ENCODE results near the gene RAD51. TPM values are rescaled to one million over a fixed set of nuclear protein-coding genes. Genes with fewer than 3 reads are reported as not detected.
"Not testable (repeated sequence)": the region's sequence is repeated elsewhere in the genome, so short reads cannot be mapped to it uniquely, and the experiment has no call there.

RAD51 gene
- total and polyA plus RNA-seq, 4 donors, result 0.95 to 2.2 (median 1.2) TPM

GRCh38 chr15:40660686-40661085 is 34.3 kb upstream of the RAD51 start:
- ATAC-seq (ENCODE audit: insufficient read depth, low FRiP score), result no peak
- Histone ChIP-seq H3K9me3 (ENCODE audit: control insufficient read depth in 4 of 4, insufficient read depth in 3 of 4, low read length in 3 of 4) (no peaks in the 10 kb centered on the region), H3K9ac (ENCODE audit: insufficient read depth in 1 of 2, low read length in 2 of 2) (no peak overlapping the region), H3K27me3 (ENCODE audit: control insufficient read depth in 3 of 3, insufficient read depth in 3 of 3, low read length in 2 of 3) (no peaks in the 10 kb centered on the region), H3K4me1 (ENCODE audit: control insufficient read depth in 5 of 5, insufficient read depth in 5 of 5, low read length in 5 of 5) (no peaks in the 10 kb centered on the region), H3K36me3 (ENCODE audit: control insufficient read depth in 4 of 4, insufficient read depth in 4 of 4, low read length in 4 of 4) (no peaks in the 10 kb centered on the region), H3K27ac (ENCODE audit: low read depth in 1 of 2, low read length in 1 of 2) (no peak overlapping the region), H3K4me3 (no peak overlapping the region)
- no peak for DNase-seq
- no peak for TF ChIP-seq CTCF (IDR thresholded peaks at IDR 0.05; ENCODE audit: control extremely low read depth, extremely low read depth)
- 95 to 98% methylated on average over 5 of the region's 5 CpGs for WGBS, 2 donors

DNA sequence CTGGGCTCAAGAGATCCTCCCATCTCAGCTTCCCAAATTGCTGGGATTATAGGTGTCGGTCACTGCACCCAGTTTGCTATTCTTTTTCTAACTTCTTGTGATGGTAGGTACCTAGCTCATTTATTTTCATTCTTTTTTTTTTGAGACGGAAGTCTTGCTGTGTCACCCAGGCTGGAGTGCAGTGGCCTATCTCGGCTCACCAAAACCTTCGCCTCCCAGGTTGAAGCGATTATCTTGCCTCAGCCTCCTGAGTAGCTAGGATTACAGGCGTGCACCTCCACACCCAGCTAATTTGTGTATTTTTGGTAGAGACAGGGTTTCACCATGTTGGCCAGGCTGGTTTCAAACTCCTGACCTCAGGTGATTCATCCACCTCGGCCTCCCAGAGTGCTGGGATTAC is 30.1 kb upstream of the RAD51 start:
- no peak for TF ChIP-seq CTCF (IDR thresholded peaks at IDR 0.05; ENCODE audit: control extremely low read depth, extremely low read depth)
- Histone ChIP-seq H3K36me3 (ENCODE audit: control insufficient read depth in 4 of 4, insufficient read depth in 4 of 4, low read length in 4 of 4) (no peaks in the 10 kb centered on the region), H3K27me3 (ENCODE audit: control insufficient read depth in 3 of 3, insufficient read depth in 3 of 3, low read length in 2 of 3) (no peaks in the 10 kb centered on the region), H3K4me1 (ENCODE audit: control insufficient read depth in 5 of 5, insufficient read depth in 5 of 5, low read length in 5 of 5) (no peaks in the 10 kb centered on the region), H3K27ac (ENCODE audit: low read depth in 1 of 2, low read length in 1 of 2) (no peak overlapping the region), H3K4me3 (no peak overlapping the region), H3K9me3 (ENCODE audit: control insufficient read depth in 4 of 4, insufficient read depth in 3 of 4, low read length in 3 of 4) (no peaks in the 10 kb centered on the region), H3K9ac (ENCODE audit: insufficient read depth in 1 of 2, low read length in 2 of 2) (no peak overlapping the region)
- 96 to 99% methylated on average over 7 of the region's 7 CpGs for WGBS, 2 donors
- ATAC-seq (ENCODE audit: insufficient read depth, low FRiP score), result no peak
- DNase-seq, result no peak

DNA sequence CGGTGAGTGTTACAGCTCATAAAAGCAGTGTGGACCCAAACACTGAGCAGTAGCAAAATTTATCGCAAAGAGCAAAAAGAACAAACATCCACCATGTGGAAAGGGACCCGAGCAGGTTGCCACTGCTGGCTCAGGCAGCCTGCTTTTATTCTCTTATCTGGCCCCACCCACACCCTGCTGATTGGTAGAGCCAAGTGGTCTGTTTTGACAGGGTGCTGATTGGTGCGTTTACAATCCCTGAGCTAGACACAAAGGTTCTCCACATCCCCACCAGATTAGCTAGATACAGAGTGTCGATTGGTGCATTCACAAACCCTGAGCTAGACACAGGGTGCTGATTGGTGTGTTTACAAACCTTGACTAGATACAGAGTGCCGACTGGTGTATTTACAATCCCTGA is 18.7 kb upstream of the RAD51 start:
- DNase-seq; ATAC-seq (ENCODE audit: insufficient read depth, low FRiP score); H3K4me1 ChIP-seq (ENCODE audit: control insufficient read depth in 5 of 5, insufficient read depth in 5 of 5, low read length in 5 of 5); H3K36me3 ChIP-seq (ENCODE audit: control insufficient read depth in 4 of 4, insufficient read depth in 4 of 4, low read length in 4 of 4); H3K27ac ChIP-seq (ENCODE audit: low read depth in 1 of 2, low read length in 1 of 2); H3K9ac ChIP-seq (ENCODE audit: insufficient read depth in 1 of 2, low read length in 2 of 2); H3K9me3 ChIP-seq (ENCODE audit: control insufficient read depth in 4 of 4, insufficient read depth in 3 of 4, low read length in 3 of 4); H3K27me3 ChIP-seq (ENCODE audit: control insufficient read depth in 3 of 3, insufficient read depth in 3 of 3, low read length in 2 of 3); H3K4me3 ChIP-seq: not testable (repeated sequence)
- 91 to 99% methylated on average over 6 of the region's 6 CpGs for WGBS, 2 donors

DNA sequence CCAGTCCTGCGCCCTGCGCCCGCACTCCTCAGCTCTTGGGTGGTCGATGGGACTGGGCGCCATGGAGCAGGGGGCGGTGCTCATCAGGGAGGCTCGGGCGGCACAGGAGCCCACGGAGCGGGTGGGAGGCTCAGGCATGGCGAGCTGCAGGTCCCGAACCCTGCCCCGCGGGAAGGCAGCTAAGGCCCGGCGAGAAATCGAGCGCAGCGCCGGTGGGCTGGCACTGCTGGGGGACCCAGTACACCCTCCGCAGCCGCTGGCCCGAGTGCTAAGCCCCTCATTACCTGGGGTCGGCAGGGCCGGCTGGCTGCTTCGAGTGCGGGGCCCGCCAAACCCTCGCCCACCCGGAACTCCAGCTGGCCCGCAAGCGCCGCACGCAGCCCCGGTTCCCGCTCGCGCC is 18.1 kb upstream of the RAD51 start:
- H3K9ac ChIP-seq (ENCODE audit: insufficient read depth in 1 of 2, low read length in 2 of 2); H3K9me3 ChIP-seq (ENCODE audit: control insufficient read depth in 4 of 4, insufficient read depth in 3 of 4, low read length in 3 of 4); H3K36me3 ChIP-seq (ENCODE audit: control insufficient read depth in 4 of 4, insufficient read depth in 4 of 4, low read length in 4 of 4); H3K4me1 ChIP-seq (ENCODE audit: control insufficient read depth in 5 of 5, insufficient read depth in 5 of 5, low read length in 5 of 5); DNase-seq; H3K27ac ChIP-seq (ENCODE audit: low read depth in 1 of 2, low read length in 1 of 2); H3K27me3 ChIP-seq (ENCODE audit: control insufficient read depth in 3 of 3, insufficient read depth in 3 of 3, low read length in 2 of 3); ATAC-seq (ENCODE audit: insufficient read depth, low FRiP score); H3K4me3 ChIP-seq: not testable (repeated sequence)
- 94 to 96% methylated on average over 27 to 38 of the region's 38 CpGs for WGBS, 2 donors

GRCh38 chr15:40680151-40680550 is 14.8 kb upstream of the RAD51 start:
- H3K27ac ChIP-seq (ENCODE audit: low read depth in 1 of 2, low read length in 1 of 2), result no peak overlapping the region
- no peaks in the 10 kb centered on the region for H3K4me1 ChIP-seq (ENCODE audit: control insufficient read depth in 5 of 5, insufficient read depth in 5 of 5, low read length in 5 of 5)
- H3K27me3 ChIP-seq (ENCODE audit: control insufficient read depth in 3 of 3, insufficient read depth in 3 of 3, low read length in 2 of 3), result no peaks in the 10 kb centered on the region
- 94 to 98% methylated on average over 1 of the region's 1 CpG for WGBS, 2 donors
- H3K4me3 ChIP-seq, result no peak overlapping the region
- no peaks in the 10 kb centered on the region for H3K36me3 ChIP-seq (ENCODE audit: control insufficient read depth in 4 of 4, insufficient read depth in 4 of 4, low read length in 4 of 4)
- H3K9me3 ChIP-seq (ENCODE audit: control insufficient read depth in 4 of 4, insufficient read depth in 3 of 4, low read length in 3 of 4), result no peaks in the 10 kb centered on the region
- no peak overlapping the region for H3K9ac ChIP-seq (ENCODE audit: insufficient read depth in 1 of 2, low read length in 2 of 2)
- DNase-seq (no peak), ATAC-seq (ENCODE audit: insufficient read depth, low FRiP score) (no peak)
- no peak for TF ChIP-seq CTCF (IDR thresholded peaks at IDR 0.05; ENCODE audit: control extremely low read depth, extremely low read depth)

DNA sequence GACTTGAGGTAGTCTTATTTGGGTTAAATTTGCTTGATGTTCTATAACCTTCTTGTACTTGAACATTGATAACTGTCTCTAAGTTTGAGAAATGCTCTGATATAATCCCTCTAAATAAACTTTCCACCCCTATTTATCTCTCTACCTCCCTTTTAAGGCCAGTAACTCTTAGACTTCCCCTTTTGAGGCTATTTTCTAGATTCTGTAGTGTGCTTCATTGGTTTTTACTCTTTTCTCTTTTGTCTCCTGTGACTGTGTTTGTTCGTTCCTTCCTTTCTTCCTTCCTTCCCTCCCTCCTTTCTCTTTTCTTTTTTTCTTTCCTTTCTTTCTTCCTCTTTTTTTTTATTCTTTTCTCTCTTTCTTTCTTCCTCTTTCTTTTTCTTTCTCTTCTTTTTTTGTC is 14.0 kb upstream of the RAD51 start:
- H3K9ac ChIP-seq (ENCODE audit: insufficient read depth in 1 of 2, low read length in 2 of 2); H3K9me3 ChIP-seq (ENCODE audit: control insufficient read depth in 4 of 4, insufficient read depth in 3 of 4, low read length in 3 of 4); H3K27ac ChIP-seq (ENCODE audit: low read depth in 1 of 2, low read length in 1 of 2); H3K4me3 ChIP-seq; ATAC-seq (ENCODE audit: insufficient read depth, low FRiP score); H3K27me3 ChIP-seq (ENCODE audit: control insufficient read depth in 3 of 3, insufficient read depth in 3 of 3, low read length in 2 of 3); DNase-seq; H3K36me3 ChIP-seq (ENCODE audit: control insufficient read depth in 4 of 4, insufficient read depth in 4 of 4, low read length in 4 of 4); H3K4me1 ChIP-seq (ENCODE audit: control insufficient read depth in 5 of 5, insufficient read depth in 5 of 5, low read length in 5 of 5): not testable (repeated sequence)
- 42 to 50% methylated on average over 1 of the region's 1 CpG for whole genome bisulfite sequencing, 2 donors
